Urinary bladder (tissue), 4 donors: Measurements from ENCODE around the gene ST3GAL5. TPM values are rescaled to one million over a fixed set of nuclear protein-coding genes. Genes with fewer than 3 reads are reported as not detected.

Experiments used
- DNase-seq: peaks from one replicate; pipeline ENCODE4 v3.0.0-alpha.2; 2015; ENCODE audit errors: extremely low spot score
- H3K27ac ChIP-seq: one replicate; pipeline ENCODE4 v1.5.1; 2013; ENCODE audit warnings: low read depth, mild to moderate bottlenecking, moderate library complexity
- H3K36me3 ChIP-seq: one replicate; pipeline ENCODE4 v1.6.1; 2013; ENCODE audit warnings: mild to moderate bottlenecking, moderate library complexity; ENCODE audit not compliant: insufficient read depth
- H3K4me1 ChIP-seq: one replicate; pipeline ENCODE4 v1.6.1; 2013; ENCODE audit warnings: mild to moderate bottlenecking, moderate library complexity; ENCODE audit not compliant: insufficient read depth
- H3K4me3 ChIP-seq: one replicate; pipeline ENCODE4 v1.5.1; 2013; ENCODE audit warnings: low read depth, low read length
- WGBS: extraction: QIAGEN DNeasy Blood & Tissue Kit; methylation state at CpG from one replicate; pipeline ENCODE4 v1.1.7; 2013; 5-methylcytosine and 5-hydroxymethylcytosine counted together
- polyA plus RNA-seq: library from polyadenylated mRNA; stranded (reverse); fragments of 200-250 nt; gene quantifications from one replicate; pipeline ENCODE4 v1.2.3, GENCODE V29; 2013
- total RNA-seq: library from RNA; depleted of rRNA; stranded (reverse); fragments of >200 nt; gene quantifications from one replicate; pipeline ENCODE4 v1.2.3, GENCODE V29; 2014
- donor health status: healthy with polysubstance abuse.
- donor health status: healthy.

Gene ST3GAL5
- total and polyA plus RNA-seq, 2 donors = 31.1 to 59.4 TPM

- H3K4me3 ChIP-seq = no peak overlapping the region
- no peak overlapping the region for H3K27ac ChIP-seq
- peaks cover 2% of the 10 kb centered on the region for H3K4me1 ChIP-seq
- 85% methylated on average over 4 of the region's 4 CpGs for WGBS
- no peaks in the 10 kb centered on the region for H3K36me3 ChIP-seq
- DNase-seq = no peak
These were observed 33.9 kb downstream of the ST3GAL5 start for GRCh38 chr2:85854897-85855296.

GRCh38 chr2:85854166-85854509 lies 34.7 kb downstream of the ST3GAL5 start:
- no peak for DNase-seq
- Histone ChIP-seq H3K36me3 (no peaks in the 10 kb centered on the region), H3K4me3 (no peak overlapping the region), H3K4me1 (peaks cover 2% of the 10 kb centered on the region), H3K27ac (peak overlapping the region; percentile 91)
- 89% methylated on average over 3 of the region's 3 CpGs for WGBS

- Histone ChIP-seq H3K4me3 (peak overlapping the region; percentile 10), H3K27ac (peak overlapping the region; percentile 91), H3K36me3 (no peaks in the 10 kb centered on the region), H3K4me1 (peaks cover 2% of the 10 kb centered on the region)
- 59% methylated on average over 10 of the region's 10 CpGs for WGBS
- no peak for DNase-seq
These were observed 35.2 kb downstream of the ST3GAL5 start for GRCh38 chr2:85853499-85854165.

- Histone ChIP-seq H3K36me3 (no peaks in the 10 kb centered on the region), H3K27ac (peak overlapping the region; percentile 81), H3K4me3 (no peak overlapping the region), H3K4me1 (peaks cover 2% of the 10 kb centered on the region)
- DNase-seq = no peak
- WGBS = 36% methylated on average over 11 of the region's 11 CpGs
These were observed 35.8 kb downstream of the ST3GAL5 start for GRCh38 chr2:85852937-85853498.

- no peaks in the 10 kb centered on the region for H3K36me3 ChIP-seq
- WGBS = 80% methylated on average over 11 of the region's 11 CpGs
- DNase-seq = no peak
- peak overlapping the region; percentile 39 for H3K27ac ChIP-seq
- H3K4me1 ChIP-seq = peaks cover 2% of the 10 kb centered on the region
- H3K4me3 ChIP-seq = no peak overlapping the region
These were observed 36.5 kb downstream of the ST3GAL5 start for GRCh38 chr2:85852152-85852840.

- peak overlapping the region; percentile 70 for H3K27ac ChIP-seq
- DNase-seq = peak; percentile 31
- no peaks in the 10 kb centered on the region for H3K36me3 ChIP-seq
These were observed 37.3 kb downstream of the ST3GAL5 start for GRCh38 chr2:85851253-85852151.

GRCh38 chr2:85850451-85850850 lies 38.3 kb downstream of the ST3GAL5 start:
- H3K4me3 ChIP-seq = no peak overlapping the region
- no peaks in the 10 kb centered on the region for H3K36me3 ChIP-seq
- no peak overlapping the region for H3K27ac ChIP-seq
- peaks cover 2% of the 10 kb centered on the region for H3K4me1 ChIP-seq
- DNase-seq = no peak
- 96% methylated on average over 10 of the region's 10 CpGs for WGBS

More at GRCh38 chr2:85851253-85852151, 37.3 kb downstream of the ST3GAL5 start:
- peaks cover 2% of the 10 kb centered on the region for H3K4me1 ChIP-seq
- no peak overlapping the region for H3K4me3 ChIP-seq
- WGBS = 51% methylated on average over 11 of the region's 11 CpGs

- no peak for DNase-seq
- no peaks in the 10 kb centered on the region for H3K4me1 ChIP-seq
- peaks cover 5% of the 10 kb centered on the region for H3K36me3 ChIP-seq
- no peak overlapping the region for H3K27ac ChIP-seq
- WGBS = 82% methylated on average over 2 of the region's 2 CpGs
- H3K4me3 ChIP-seq = no peak overlapping the region
These were observed 41.7 kb downstream of the ST3GAL5 start for GRCh38 chr2:85847051-85847588.

- Histone ChIP-seq H3K4me3 (no peak overlapping the region), H3K4me1 (no peaks in the 10 kb centered on the region), H3K27ac (no peak overlapping the region), H3K36me3 (peaks cover 5% of the 10 kb centered on the region)
- WGBS = 88% methylated on average over 4 of the region's 4 CpGs
- DNase-seq = no peak
These were observed 42.4 kb downstream of the ST3GAL5 start for GRCh38 chr2:85846411-85846810.

GRCh38 chr2:85844486-85844885 lies 44.3 kb downstream of the ST3GAL5 start:
- Histone ChIP-seq H3K4me1 (no peaks in the 10 kb centered on the region), H3K36me3 (peaks cover 5% of the 10 kb centered on the region), H3K4me3 (no peak overlapping the region), H3K27ac (no peak overlapping the region)
- DNase-seq = no peak
- WGBS = 82% methylated on average over 4 of the region's 4 CpGs

- Histone ChIP-seq H3K27ac (no peak overlapping the region), H3K4me3 (no peak overlapping the region), H3K4me1 (no peaks in the 10 kb centered on the region), H3K36me3 (peaks cover 5% of the 10 kb centered on the region)
- DNase-seq = no peak
- WGBS = 53% methylated on average over 4 of the region's 4 CpGs
These were observed 45.2 kb downstream of the ST3GAL5 start for GRCh38 chr2:85843543-85843942.

- H3K4me1 ChIP-seq = no peaks in the 10 kb centered on the region
- H3K4me3 ChIP-seq = no peak overlapping the region
- 92% methylated on average over 9 of the region's 9 CpGs for WGBS
- H3K36me3 ChIP-seq = peaks cover 5% of the 10 kb centered on the region
- no peak for DNase-seq
- H3K27ac ChIP-seq = no peak overlapping the region
These were observed 48.7 kb downstream of the ST3GAL5 start for GRCh38 chr2:85840091-85840490.

GRCh38 chr2:85839461-85839860 lies 49.3 kb downstream of the ST3GAL5 start:
- H3K36me3 ChIP-seq = peaks cover 2% of the 10 kb centered on the region
- no peak overlapping the region for H3K27ac ChIP-seq
- 90% methylated on average over 10 of the region's 10 CpGs for WGBS
- DNase-seq = no peak
- H3K4me3 ChIP-seq = no peak overlapping the region
- H3K4me1 ChIP-seq = no peaks in the 10 kb centered on the region
